8988T (cell line): ENCODE measurements around the gene MAP3K13.

Source experiments
- DNase-seq: peaks from one replicate; pipeline ENCODE4 v3.0.0; 2011

MAP3K13 gene

GRCh38 chr3:185362850-185363661, at the start of gene MAP3K13:
Gene MAP3K13, plus strand, starts transcription at chr3:185363136. Its CDS starts 65,446 bp downstream, at chr3:185428582.
- DNase-seq = no peak

GRCh38 chr3:185313693-185314246, 49.2 kb upstream of the MAP3K13 start:
- no peak for DNase-seq

GRCh38 chr3:185316740-185317412, 46.1 kb upstream of the MAP3K13 start:
- DNase-seq = no peak

GRCh38 chr3:185317674-185318073, 45.3 kb upstream of the MAP3K13 start:
- DNase-seq = no peak

- DNase-seq = no peak
Observed at GRCh38 chr3:185318141-185318540, 44.8 kb upstream of the MAP3K13 start.

GRCh38 chr3:185319801-185320200, 43.1 kb upstream of the MAP3K13 start:
- no peak for DNase-seq

- DNase-seq = no peak
Observed at GRCh38 chr3:185320949-185321348, 42.0 kb upstream of the MAP3K13 start.

GRCh38 chr3:185322101-185322719, 40.7 kb upstream of the MAP3K13 start:
- no peak for DNase-seq

- no peak for DNase-seq
Observed at GRCh38 chr3:185325946-185326791, 36.8 kb upstream of the MAP3K13 start.

- no peak for DNase-seq
Observed at GRCh38 chr3:185327062-185327461, 35.9 kb upstream of the MAP3K13 start.

- DNase-seq = no peak
Observed at GRCh38 chr3:185328324-185329004, 34.5 kb upstream of the MAP3K13 start.

GRCh38 chr3:185330238-185330637, 32.7 kb upstream of the MAP3K13 start:
- no peak for DNase-seq

- DNase-seq = no peak
Observed at GRCh38 chr3:185330644-185331043, 32.3 kb upstream of the MAP3K13 start.

GRCh38 chr3:185332026-185332735, 30.8 kb upstream of the MAP3K13 start:
- no peak for DNase-seq

GRCh38 chr3:185335799-185336198, 27.1 kb upstream of the MAP3K13 start:
- DNase-seq = no peak

- DNase-seq = no peak
Observed at GRCh38 chr3:185337231-185337816, 25.6 kb upstream of the MAP3K13 start.

GRCh38 chr3:185339945-185340344, 23.0 kb upstream of the MAP3K13 start:
- no peak for DNase-seq

- no peak for DNase-seq
Observed at GRCh38 chr3:185340751-185341150, 22.2 kb upstream of the MAP3K13 start.

GRCh38 chr3:185341616-185342458, 21.1 kb upstream of the MAP3K13 start:
- DNase-seq = no peak
